HG03460 (cell line): ENCODE results near the gene MPIG6B.

Experiments used
- ATAC-seq: cut with Tn5 transposase; IDR thresholded peaks from one replicate; pipeline ENCODE4 v1.9.1; 2021; ENCODE audit not compliant: unreplicated experiment

Gene MPIG6B

GRCh38 chr6:31723245-31723979 is at the start of gene MPIG6B:
TSS of gene MPIG6B (plus strand) at chr6:31723373. CDS start at chr6:31723384, 11 bp downstream.
- ATAC-seq: no peak

- ATAC-seq: no peak
These were observed 46.8 kb upstream of the MPIG6B start for GRCh38 chr6:31676322-31676903.

GRCh38 chr6:31676904-31677303 is 46.3 kb upstream of the MPIG6B start:
- no peak for ATAC-seq

GRCh38 chr6:31677955-31678354 is 45.2 kb upstream of the MPIG6B start:
- ATAC-seq: no peak

- ATAC-seq: no peak
These were observed 42.7 kb upstream of the MPIG6B start, which contains the start of gene LY6G5C for GRCh38 chr6:31680226-31681134. TSS of gene LY6G5C (minus strand) at chr6:31681067. CDS start at chr6:31680373, 694 bp downstream.

GRCh38 chr6:31681135-31681671 is 42.0 kb upstream of the MPIG6B start:
- ATAC-seq: no peak

GRCh38 chr6:31683591-31683990 is 39.6 kb upstream of the MPIG6B start:
- ATAC-seq: no peak

- ATAC-seq: no peak
These were observed 36.7 kb upstream of the MPIG6B start for GRCh38 chr6:31686483-31686882.

- no peak for ATAC-seq
These were observed 35.9 kb upstream of the MPIG6B start for GRCh38 chr6:31687321-31687720.

- ATAC-seq: no peak
These were observed 35.1 kb upstream of the MPIG6B start for GRCh38 chr6:31687860-31688693.

GRCh38 chr6:31689249-31690110 is 33.7 kb upstream of the MPIG6B start:
- no peak for ATAC-seq

GRCh38 chr6:31690231-31691077 is 32.7 kb upstream of the MPIG6B start:
- ATAC-seq: no peak

GRCh38 chr6:31691078-31691463 is 32.1 kb upstream of the MPIG6B start:
- ATAC-seq: no peak

- no peak for ATAC-seq
These were observed 31.5 kb upstream of the MPIG6B start for GRCh38 chr6:31691564-31692108.

GRCh38 chr6:31692353-31692752 is 30.8 kb upstream of the MPIG6B start:
- ATAC-seq: no peak

GRCh38 chr6:31692886-31693285 is 30.3 kb upstream of the MPIG6B start:
- ATAC-seq: no peak

- no peak for ATAC-seq
These were observed 29.6 kb upstream of the MPIG6B start for GRCh38 chr6:31693535-31693934.

- ATAC-seq: no peak
These were observed 25.6 kb upstream of the MPIG6B start for GRCh38 chr6:31697555-31697954.
